Activated CD4-positive, alpha-beta T cell treated with anti-CD3 and anti-CD28 coated beads, Interleukin-2, amount 50 U/mL, for 48 hours (primary cell): ENCODE data around the gene COX10.
"Not testable (repeated sequence)": the region's sequence is repeated elsewhere in the genome, so short reads cannot be mapped to it uniquely, and the experiment has no call there.

Source experiments
- DNase-seq, 2 experiments: peaks; one replicate each; pipeline ENCODE4 v3.0.0-alpha.2; 2020

COX10 gene

GRCh38 chr17:14125518-14126137 is 56.3 kb downstream of the COX10 start:
- no peak for DNase-seq

DNA sequence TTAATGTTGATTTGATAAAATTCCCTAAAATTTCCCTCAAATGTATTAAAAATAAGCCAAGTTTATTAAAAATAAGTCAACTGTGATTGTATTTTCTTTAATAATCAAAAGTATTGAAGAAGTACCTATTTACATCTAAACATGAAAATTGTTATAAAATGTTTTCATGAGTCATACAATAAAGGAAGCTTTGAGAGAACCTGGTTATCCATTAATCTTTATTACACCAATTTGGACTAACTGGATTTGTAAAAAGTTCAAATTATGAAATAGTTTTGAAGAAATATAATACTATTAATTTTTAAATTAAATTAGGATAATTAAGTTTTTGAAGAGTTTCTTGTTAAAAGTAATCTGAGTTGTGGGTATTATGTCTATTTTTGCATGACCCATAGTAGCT is 63.8 kb downstream of the COX10 start:
- DNase-seq, result no peak

GRCh38 chr17:14134456-14134855 is 65.2 kb downstream of the COX10 start:
- DNase-seq, result no peak

- no peak for DNase-seq
Observed at GRCh38 chr17:14135906-14136590, 66.7 kb downstream of the COX10 start.

DNA sequence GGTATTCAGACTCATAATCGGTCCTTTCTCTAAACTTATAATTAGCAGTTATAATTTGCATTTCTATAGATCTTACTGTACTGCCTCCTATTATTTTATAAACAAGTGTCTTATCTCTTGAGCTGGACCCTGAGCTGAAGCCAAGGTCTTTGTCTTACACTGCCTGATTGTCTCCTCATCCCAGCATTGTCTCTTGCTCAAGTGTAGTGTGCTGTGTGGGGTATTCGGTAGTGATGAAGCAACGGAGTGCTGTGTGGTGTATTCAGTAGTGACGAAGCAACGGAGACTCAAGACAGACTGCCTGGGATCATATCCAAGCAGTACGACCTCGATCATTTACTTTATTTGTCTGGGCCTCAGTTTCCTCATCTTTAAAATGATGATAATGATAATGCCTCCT is 69.3 kb downstream of the COX10 start:
- DNase-seq, result no peak

DNA sequence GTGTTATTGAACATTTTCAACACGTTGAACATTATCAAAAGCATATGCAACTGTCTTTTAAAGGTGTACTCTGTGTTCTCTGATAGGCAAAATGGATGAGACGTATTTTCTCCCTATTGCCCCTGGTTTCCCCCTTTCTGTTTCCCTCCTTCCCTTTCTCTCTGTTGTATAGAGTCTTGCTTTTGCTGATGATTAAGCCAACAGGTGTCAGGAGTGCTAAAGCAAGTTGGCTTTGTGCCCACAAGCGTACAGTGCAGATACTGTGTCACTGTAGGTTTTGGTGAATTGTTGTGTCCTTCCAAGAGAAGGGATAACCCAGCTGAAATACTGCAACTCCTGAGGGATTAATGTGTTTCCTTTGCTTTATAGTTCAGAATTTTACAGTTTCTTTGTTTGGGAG is 74.4 kb downstream of the COX10 start:
- no peak for DNase-seq

- no peak for DNase-seq
Observed at GRCh38 chr17:14144508-14144907, 75.2 kb downstream of the COX10 start.

GRCh38 chr17:14149751-14150150 is 80.4 kb downstream of the COX10 start:
- DNase-seq, result no peak

DNA sequence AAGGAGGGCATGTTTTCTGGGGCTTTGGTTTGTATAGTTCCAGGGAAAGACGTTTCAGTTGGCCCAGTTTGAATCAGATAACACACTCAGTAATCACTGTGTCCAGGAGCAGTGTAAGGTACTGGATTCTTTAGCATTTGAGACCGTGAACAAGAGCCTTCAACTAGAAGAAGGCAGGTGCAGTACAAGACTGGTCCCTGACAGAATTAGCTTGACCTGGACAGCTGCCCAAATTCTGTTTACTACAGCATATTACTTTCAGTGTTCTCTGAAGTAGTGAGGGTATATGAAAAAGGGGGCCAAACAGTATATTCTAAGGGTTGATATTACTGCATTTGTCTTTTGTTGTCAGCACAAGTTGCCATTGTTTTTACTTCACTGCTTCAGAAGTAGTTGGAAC is 81.3 kb downstream of the COX10 start:
- no peak for DNase-seq

- no peak for DNase-seq
Observed at GRCh38 chr17:14152721-14153120, 83.4 kb downstream of the COX10 start.

DNA sequence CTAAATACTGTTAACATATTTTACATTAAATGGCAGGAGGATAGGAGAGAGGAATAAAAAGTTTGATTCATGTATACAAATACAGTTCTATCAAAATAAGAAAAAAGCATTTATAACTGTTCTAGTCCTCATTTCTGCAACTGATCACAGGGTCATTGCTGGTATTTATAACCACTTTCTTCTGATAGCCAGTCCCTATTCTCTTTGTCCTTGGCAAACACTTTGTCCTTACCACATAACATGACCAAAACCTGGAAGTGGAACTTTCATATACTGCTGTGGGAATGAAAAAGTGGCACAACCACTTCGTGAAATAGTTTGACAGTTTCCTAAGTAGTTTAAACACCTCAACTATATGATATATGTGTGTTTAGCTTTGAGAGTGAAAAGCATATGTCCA is 84.1 kb downstream of the COX10 start:
- no peak for DNase-seq

GRCh38 chr17:14156689-14157088 is 87.4 kb downstream of the COX10 start:
- no peak for DNase-seq

- no peak for DNase-seq
Observed at GRCh38 chr17:14157822-14158221, 88.5 kb downstream of the COX10 start.

GRCh38 chr17:14158707-14159106 is 89.4 kb downstream of the COX10 start:
- no peak for DNase-seq

DNA sequence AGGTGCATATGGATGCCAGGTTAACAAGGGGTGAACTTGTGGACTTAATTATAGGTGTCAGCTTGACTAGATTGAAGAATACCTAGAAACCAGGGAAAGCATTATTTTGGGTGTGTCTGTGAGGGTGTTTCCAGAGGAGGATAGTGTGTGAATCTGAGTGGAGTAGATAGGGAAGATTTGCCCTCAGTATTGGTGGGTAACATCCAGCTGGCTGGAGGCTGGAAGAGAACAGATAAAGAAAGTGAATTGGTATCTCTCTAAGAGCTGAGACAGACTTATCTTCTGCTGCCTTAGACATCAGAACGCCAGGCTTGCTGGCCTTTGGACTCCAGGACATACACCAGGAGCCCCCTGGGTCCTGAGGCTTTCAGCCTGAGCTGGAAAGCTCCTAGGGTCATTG is 92.1 kb downstream of the COX10 start:
- no peak for DNase-seq

- DNase-seq, result no peak
Observed at GRCh38 chr17:14165616-14166015, 96.3 kb downstream of the COX10 start.

DNA sequence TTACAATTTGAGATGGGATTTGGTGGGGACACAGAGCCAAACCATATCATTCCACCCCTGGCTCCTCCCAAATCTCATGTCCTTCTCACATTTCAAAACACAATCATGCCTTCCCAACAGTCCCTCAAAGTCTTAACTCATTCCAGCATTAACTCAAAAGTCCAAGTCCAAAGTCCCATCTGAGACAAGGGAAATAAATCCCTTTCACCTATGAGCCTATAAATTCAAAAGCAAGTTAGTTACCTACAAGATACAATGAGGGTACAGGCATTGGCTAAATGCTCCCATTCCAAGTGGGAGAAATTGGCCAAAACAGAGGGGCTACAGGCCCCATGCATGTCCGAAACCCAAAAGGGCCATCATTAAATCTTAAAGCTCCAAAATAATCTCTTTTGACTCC is 98.5 kb downstream of the COX10 start:
- not testable (repeated sequence) for DNase-seq

GRCh38 chr17:14168582-14168981 is 99.3 kb downstream of the COX10 start:
- no peak for DNase-seq

- DNase-seq, result no peak
Observed at GRCh38 chr17:14169287-14169686, 100.0 kb downstream of the COX10 start.

GRCh38 chr17:14169901-14170300 is 100.6 kb downstream of the COX10 start:
- no peak for DNase-seq

GRCh38 chr17:14176989-14177388 is 107.7 kb downstream of the COX10 start:
- DNase-seq, result not testable (repeated sequence)

GRCh38 chr17:14177801-14178200 is 108.5 kb downstream of the COX10 start:
- DNase-seq, result not testable (repeated sequence)

- DNase-seq, result not testable (repeated sequence)
Observed at GRCh38 chr17:14179951-14180350, 110.6 kb downstream of the COX10 start.

DNA sequence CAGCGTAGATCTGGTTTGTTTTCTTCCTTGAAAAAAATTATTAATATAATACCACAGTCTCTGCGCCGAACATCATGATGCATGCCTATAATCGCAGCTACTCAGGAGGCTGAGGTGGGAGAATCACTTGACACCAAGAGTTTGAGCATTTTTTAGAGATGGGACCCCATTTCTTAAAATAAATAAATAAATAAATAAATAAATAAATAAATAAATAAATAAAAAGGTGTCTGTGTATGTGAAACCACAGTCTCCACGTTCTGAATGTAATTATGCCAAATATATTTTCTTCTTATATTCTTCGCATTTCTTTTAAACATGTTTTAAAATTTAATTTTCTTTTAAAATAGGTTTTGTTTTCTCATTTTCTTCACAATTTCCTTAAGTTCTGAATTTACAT is 112.8 kb downstream of the COX10 start:
- not testable (repeated sequence) for DNase-seq

- not testable (repeated sequence) for DNase-seq
Observed at GRCh38 chr17:14184536-14184935, 115.2 kb downstream of the COX10 start.
